GM12878 (cell line): Measurements from ENCODE around the gene WFDC8.

Source experiments
- BHLHE40 ChIP-seq, 2 experiments: fragments of 450-650 bp in 1 of 2; IDR thresholded peaks; 2 replicates each; pipeline ENCODE4 v1.6.1; 2011 to 2017; ENCODE audit warnings: low read depth in 2 of 2, borderline replicate concordance in 1 of 2, improper control_type of control experiment in 1 of 2, low read length in 1 of 2, mild to moderate bottlenecking in 1 of 2
- CREB1 ChIP-seq: IDR thresholded peaks from 2 replicates; pipeline ENCODE4 v1.6.1; 2012; ENCODE audit warnings: low read depth, mild to moderate bottlenecking, inconsistent platforms
- HDAC6 ChIP-seq: fragments of 200-600 bp; sonication (generic); IDR thresholded peaks from one replicate; pipeline ENCODE4 v1.8.0; 2017; ENCODE audit warnings: antibody characterized with exemption; ENCODE audit not compliant: unreplicated experiment
- JUND ChIP-seq: IDR thresholded peaks from 2 replicates; pipeline ENCODE4 v1.6.1; 2012; ENCODE audit warnings: low read depth, mild to moderate bottlenecking, low read length, improper control_type of control experiment, moderate library complexity
- POLR2A ChIP-seq: IDR thresholded peaks from 2 replicates; pipeline ENCODE4 v1.6.1; 2011; ENCODE audit warnings: low read depth, mild to moderate bottlenecking, low read length
- POLR2AphosphoS5 ChIP-seq: IDR thresholded peaks from 2 replicates; pipeline ENCODE4 v1.6.1; 2011; ENCODE audit warnings: mild to moderate bottlenecking, low read length, inconsistent platforms
- RB1 ChIP-seq: fragments of 450-650 bp; formaldehyde crosslinking; IDR thresholded peaks from 2 replicates; pipeline ENCODE4 v1.6.1; 2017; ENCODE audit warnings: mild to moderate bottlenecking, borderline replicate concordance
- SMARCA5 ChIP-seq: fragments of 450-650 bp; IDR thresholded peaks from 2 replicates; pipeline ENCODE4 v1.6.1; 2017; ENCODE audit warnings: mild to moderate bottlenecking
- SUZ12 ChIP-seq: fragments of 200-600 bp; sonication (generic); IDR thresholded peaks from one replicate; pipeline ENCODE4 v1.6.1; 2018; ENCODE audit warnings: antibody characterized with exemption, mild to moderate bottlenecking; ENCODE audit not compliant: unreplicated experiment
- YY1 ChIP-seq: IDR thresholded peaks from 2 replicates; pipeline ENCODE4 v1.6.1; 2011; ENCODE audit warnings: low read depth, mild to moderate bottlenecking, low read length
- TF ChIP-seq, protein P1 (sequence below), 3 experiments: IDR thresholded peaks in 2 of 3; conservative IDR thresholded peaks in 1 of 3; 2 replicates each; pipeline ENCODE4 v1.5.1; 2011; ENCODE audit warnings: low read depth in 3 of 3, low read length in 3 of 3, mild to moderate bottlenecking in 3 of 3, control low read depth in 2 of 3, moderate library complexity in 2 of 3, inconsistent platforms in 1 of 3, mixed read lengths in 1 of 3; ENCODE audit not compliant: control insufficient read depth in 2 of 3, insufficient read depth in 1 of 3; ENCODE audit errors: extremely low read depth in 1 of 3

GRCh38 chr20:45510242-45510862, 68.7 kb downstream of the WFDC8 start:
- TF ChIP-seq, protein P1, sequence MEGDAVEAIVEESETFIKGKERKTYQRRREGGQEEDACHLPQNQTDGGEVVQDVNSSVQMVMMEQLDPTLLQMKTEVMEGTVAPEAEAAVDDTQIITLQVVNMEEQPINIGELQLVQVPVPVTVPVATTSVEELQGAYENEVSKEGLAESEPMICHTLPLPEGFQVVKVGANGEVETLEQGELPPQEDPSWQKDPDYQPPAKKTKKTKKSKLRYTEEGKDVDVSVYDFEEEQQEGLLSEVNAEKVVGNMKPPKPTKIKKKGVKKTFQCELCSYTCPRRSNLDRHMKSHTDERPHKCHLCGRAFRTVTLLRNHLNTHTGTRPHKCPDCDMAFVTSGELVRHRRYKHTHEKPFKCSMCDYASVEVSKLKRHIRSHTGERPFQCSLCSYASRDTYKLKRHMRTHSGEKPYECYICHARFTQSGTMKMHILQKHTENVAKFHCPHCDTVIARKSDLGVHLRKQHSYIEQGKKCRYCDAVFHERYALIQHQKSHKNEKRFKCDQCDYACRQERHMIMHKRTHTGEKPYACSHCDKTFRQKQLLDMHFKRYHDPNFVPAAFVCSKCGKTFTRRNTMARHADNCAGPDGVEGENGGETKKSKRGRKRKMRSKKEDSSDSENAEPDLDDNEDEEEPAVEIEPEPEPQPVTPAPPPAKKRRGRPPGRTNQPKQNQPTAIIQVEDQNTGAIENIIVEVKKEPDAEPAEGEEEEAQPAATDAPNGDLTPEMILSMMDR (IDR thresholded peaks at IDR 0.05 in 2 of 3, conservative IDR thresholded peaks at IDR 0.05 in 1 of 3; ENCODE audit: control insufficient read depth in 2 of 3, extremely low read depth in 1 of 3, insufficient read depth in 1 of 3, low read depth in 3 of 3, low read length in 3 of 3) = no peak
- TF ChIP-seq POLR2AphosphoS5 (no peak), RB1 (no peak), POLR2A (no peak), HDAC6 (no peak), YY1 (no peak), SUZ12 (no peak), CREB1 (no peak), BHLHE40 (IDR thresholded peaks at IDR 0.05; ENCODE audit: borderline replicate concordance in 1 of 2, low read depth in 2 of 2, low read length in 1 of 2) (no peak), SMARCA5 (no peak), JUND (no peak)
